ENCODE results near the gene LRP8. TPM values are rescaled to one million over a fixed set of nuclear protein-coding genes. Genes with fewer than 3 reads are reported as not detected.
A peak's percentile ranks its signal among the peaks of the same experiment; 100 is the strongest.

The LRP8 gene
- total and polyA plus RNA-seq, 2 experiments from 2014 or later: 27.8 to 71.1 TPM

DNA sequence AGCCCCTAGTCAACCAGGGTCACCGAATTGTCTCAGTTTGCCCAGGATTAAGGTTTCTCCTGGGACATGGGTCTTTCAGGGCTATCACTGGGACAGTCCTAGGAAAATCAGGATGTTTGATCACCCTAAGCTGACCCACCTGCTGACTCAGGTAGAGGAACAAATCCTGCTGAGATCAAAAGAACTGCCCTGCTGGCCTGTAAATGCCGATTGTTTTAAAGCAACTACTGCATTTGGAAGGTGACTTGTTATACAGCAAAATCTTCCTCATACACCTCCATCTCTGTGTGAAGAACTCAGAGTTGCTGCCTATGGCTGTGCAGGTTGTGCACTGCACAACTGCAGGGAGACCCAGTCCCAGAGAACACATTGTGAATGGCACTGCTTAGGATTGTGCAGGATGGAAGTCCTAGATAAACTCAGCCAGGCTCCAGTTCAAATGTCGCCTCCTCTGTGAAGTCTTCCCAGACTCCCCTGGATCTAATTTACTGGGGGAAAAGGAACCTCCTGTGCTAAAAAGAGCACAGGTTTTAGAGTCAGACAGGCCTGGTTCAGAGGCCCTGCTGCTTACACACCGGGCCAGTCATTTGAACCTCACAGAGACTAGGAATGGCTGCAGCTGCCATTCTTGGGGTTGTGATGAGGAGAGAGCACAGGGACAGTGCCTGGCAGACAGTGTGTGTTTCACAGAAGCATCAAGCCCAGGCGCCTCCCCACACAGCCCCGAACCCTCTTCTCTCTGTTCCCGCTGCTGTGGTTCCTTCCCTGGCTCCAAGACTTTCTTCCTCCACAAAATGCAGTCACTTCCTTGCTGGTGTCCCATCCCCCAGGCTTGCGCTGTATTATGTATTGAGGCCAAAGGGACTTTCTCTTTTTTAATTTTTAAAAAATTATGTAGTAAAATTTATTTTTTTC lies 23.2 kb upstream of the LRP8 start:
- Mint-ChIP-seq H3K9me3 (no peaks in the 10 kb centered on the region), H3K4me3 (no peak overlapping the region), H3K36me3 (ENCODE audit: low read depth) (no peaks in the 10 kb centered on the region), H3K27ac (no peak overlapping the region), H3K4me1 (peaks cover 25% of the 10 kb centered on the region), H3K27me3 (ENCODE audit: insufficient read depth, low read depth, poor library complexity) (peaks cover 4% of the 10 kb centered on the region)
- H3K27me3 ChIP-seq (ENCODE audit: insufficient read depth): no peaks in the 10 kb centered on the region
- no peak overlapping the region for H3K4me2 ChIP-seq
- H3F3A ChIP-seq (replicated peaks; ENCODE audit: low read depth): 0 out of 2 replicates have a peak, but pooled peaks cover 2% of the 10 kb centered on the region
- no peak overlapping the region for H3K4me3 ChIP-seq
- TF ChIP-seq EZH2 (IDR thresholded peaks at IDR 0.05; ENCODE audit: low read depth, unreplicated experiment) (no peak), ZNF114 (CRISPR knock-in tag; IDR thresholded peaks at IDR 0.05) (no peak), EZH2phosphoT487 (IDR thresholded peaks at IDR 0.05; ENCODE audit: unreplicated experiment) (no peak), POLR2AphosphoS5 (IDR thresholded peaks at IDR 0.05; ENCODE audit: low read depth) (no peak)
- TF ChIP-seq, protein P1, sequence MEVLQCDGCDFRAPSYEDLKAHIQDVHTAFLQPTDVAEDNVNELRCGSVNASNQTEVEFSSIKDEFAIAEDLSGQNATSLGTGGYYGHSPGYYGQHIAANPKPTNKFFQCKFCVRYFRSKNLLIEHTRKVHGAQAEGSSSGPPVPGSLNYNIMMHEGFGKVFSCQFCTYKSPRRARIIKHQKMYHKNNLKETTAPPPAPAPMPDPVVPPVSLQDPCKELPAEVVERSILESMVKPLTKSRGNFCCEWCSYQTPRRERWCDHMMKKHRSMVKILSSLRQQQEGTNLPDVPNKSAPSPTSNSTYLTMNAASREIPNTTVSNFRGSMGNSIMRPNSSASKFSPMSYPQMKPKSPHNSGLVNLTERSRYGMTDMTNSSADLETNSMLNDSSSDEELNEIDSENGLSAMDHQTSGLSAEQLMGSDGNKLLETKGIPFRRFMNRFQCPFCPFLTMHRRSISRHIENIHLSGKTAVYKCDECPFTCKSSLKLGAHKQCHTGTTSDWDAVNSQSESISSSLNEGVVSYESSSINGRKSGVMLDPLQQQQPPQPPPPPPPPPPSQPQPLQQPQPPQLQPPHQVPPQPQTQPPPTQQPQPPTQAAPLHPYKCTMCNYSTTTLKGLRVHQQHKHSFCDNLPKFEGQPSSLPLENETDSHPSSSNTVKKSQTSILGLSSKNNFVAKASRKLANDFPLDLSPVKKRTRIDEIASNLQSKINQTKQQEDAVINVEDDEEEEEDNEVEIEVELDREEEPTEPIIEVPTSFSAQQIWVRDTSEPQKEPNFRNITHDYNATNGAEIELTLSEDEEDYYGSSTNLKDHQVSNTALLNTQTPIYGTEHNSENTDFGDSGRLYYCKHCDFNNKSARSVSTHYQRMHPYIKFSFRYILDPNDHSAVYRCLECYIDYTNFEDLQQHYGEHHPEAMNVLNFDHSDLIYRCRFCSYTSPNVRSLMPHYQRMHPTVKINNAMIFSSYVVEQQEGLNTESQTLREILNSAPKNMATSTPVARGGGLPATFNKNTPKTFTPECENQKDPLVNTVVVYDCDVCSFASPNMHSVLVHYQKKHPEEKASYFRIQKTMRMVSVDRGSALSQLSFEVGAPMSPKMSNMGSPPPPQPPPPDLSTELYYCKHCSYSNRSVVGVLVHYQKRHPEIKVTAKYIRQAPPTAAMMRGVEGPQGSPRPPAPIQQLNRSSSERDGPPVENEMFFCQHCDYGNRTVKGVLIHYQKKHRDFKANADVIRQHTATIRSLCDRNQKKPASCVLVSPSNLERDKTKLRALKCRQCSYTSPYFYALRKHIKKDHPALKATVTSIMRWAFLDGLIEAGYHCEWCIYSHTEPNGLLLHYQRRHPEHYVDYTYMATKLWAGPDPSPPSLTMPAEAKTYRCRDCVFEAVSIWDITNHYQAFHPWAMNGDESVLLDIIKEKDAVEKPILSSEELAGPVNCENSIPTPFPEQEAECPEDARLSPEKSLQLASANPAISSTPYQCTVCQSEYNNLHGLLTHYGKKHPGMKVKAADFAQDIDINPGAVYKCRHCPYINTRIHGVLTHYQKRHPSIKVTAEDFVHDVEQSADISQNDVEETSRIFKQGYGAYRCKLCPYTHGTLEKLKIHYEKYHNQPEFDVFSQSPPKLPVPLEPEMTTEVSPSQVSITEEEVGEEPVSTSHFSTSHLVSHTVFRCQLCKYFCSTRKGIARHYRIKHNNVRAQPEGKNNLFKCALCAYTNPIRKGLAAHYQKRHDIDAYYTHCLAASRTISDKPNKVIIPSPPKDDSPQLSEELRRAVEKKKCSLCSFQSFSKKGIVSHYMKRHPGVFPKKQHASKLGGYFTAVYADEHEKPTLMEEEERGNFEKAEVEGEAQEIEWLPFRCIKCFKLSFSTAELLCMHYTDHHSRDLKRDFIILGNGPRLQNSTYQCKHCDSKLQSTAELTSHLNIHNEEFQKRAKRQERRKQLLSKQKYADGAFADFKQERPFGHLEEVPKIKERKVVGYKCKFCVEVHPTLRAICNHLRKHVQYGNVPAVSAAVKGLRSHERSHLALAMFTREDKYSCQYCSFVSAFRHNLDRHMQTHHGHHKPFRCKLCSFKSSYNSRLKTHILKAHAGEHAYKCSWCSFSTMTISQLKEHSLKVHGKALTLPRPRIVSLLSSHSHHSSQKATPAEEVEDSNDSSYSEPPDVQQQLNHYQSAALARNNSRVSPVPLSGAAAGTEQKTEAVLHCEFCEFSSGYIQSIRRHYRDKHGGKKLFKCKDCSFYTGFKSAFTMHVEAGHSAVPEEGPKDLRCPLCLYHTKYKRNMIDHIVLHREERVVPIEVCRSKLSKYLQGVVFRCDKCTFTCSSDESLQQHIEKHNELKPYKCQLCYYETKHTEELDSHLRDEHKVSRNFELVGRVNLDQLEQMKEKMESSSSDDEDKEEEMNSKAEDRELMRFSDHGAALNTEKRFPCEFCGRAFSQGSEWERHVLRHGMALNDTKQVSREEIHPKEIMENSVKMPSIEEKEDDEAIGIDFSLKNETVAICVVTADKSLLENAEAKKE (CRISPR knock-in tag; IDR thresholded peaks at IDR 0.05): no peak
- TF ChIP-seq, protein P2, sequence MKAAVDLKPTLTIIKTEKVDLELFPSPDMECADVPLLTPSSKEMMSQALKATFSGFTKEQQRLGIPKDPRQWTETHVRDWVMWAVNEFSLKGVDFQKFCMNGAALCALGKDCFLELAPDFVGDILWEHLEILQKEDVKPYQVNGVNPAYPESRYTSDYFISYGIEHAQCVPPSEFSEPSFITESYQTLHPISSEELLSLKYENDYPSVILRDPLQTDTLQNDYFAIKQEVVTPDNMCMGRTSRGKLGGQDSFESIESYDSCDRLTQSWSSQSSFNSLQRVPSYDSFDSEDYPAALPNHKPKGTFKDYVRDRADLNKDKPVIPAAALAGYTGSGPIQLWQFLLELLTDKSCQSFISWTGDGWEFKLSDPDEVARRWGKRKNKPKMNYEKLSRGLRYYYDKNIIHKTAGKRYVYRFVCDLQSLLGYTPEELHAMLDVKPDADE (IDR thresholded peaks at IDR 0.05): no peak
- TF ChIP-seq, protein P3, sequence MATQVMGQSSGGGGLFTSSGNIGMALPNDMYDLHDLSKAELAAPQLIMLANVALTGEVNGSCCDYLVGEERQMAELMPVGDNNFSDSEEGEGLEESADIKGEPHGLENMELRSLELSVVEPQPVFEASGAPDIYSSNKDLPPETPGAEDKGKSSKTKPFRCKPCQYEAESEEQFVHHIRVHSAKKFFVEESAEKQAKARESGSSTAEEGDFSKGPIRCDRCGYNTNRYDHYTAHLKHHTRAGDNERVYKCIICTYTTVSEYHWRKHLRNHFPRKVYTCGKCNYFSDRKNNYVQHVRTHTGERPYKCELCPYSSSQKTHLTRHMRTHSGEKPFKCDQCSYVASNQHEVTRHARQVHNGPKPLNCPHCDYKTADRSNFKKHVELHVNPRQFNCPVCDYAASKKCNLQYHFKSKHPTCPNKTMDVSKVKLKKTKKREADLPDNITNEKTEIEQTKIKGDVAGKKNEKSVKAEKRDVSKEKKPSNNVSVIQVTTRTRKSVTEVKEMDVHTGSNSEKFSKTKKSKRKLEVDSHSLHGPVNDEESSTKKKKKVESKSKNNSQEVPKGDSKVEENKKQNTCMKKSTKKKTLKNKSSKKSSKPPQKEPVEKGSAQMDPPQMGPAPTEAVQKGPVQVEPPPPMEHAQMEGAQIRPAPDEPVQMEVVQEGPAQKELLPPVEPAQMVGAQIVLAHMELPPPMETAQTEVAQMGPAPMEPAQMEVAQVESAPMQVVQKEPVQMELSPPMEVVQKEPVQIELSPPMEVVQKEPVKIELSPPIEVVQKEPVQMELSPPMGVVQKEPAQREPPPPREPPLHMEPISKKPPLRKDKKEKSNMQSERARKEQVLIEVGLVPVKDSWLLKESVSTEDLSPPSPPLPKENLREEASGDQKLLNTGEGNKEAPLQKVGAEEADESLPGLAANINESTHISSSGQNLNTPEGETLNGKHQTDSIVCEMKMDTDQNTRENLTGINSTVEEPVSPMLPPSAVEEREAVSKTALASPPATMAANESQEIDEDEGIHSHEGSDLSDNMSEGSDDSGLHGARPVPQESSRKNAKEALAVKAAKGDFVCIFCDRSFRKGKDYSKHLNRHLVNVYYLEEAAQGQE (IDR thresholded peaks at IDR 0.05; ENCODE audit: unreplicated experiment): no peak
- peak; percentile 55 for ATAC-seq
- H3K9me2 ChIP-seq (ENCODE audit: insufficient read depth): no peaks in the 10 kb centered on the region
- peaks cover 9% of the 10 kb centered on the region; the same call in 1 of the 2 replicates for H3K4me1 ChIP-seq (ENCODE audit: insufficient read depth)
- H3K79me2 ChIP-seq (replicated peaks; ENCODE audit: insufficient read depth): no peaks in the 10 kb centered on the region
- DNase-seq (ENCODE audit: low spot score): peak; percentile 29
- H2AFZ ChIP-seq: no peak overlapping the region; the same call in 1 of the 2 replicates
- H3K36me3 ChIP-seq (ENCODE audit: insufficient read depth): 0 out of 2 replicates have a peak, but pooled peaks cover 2% of the 10 kb centered on the region
- no peaks in the 10 kb centered on the region for H4K20me1 ChIP-seq (replicated peaks; ENCODE audit: insufficient read depth)
- H3K27ac ChIP-seq (ENCODE audit: low read depth): no peak overlapping the region
